ENCODE measurements around the gene RAC3.

Gene RAC3

GRCh38 chr17:82015311-82015971 lies 16.0 kb upstream of the RAC3 start:
- Histone ChIP-seq H3K4me3 (ENCODE audit: extremely low read depth, insufficient read depth, low read length, poor library complexity, severe bottlenecking) (no peak overlapping the region), H3K9me3 (ENCODE audit: control insufficient read depth, low read length) (no peaks in the 10 kb centered on the region), H3K36me3 (ENCODE audit: control insufficient read depth, insufficient read depth, low read length) (peaks cover 12% of the 10 kb centered on the region), H3K27ac (ENCODE audit: low read depth, low read length, severe bottlenecking) (no peak overlapping the region), H3K4me1 (ENCODE audit: control insufficient read depth, insufficient read depth, low read length, poor library complexity, severe bottlenecking) (peaks cover 19% of the 10 kb centered on the region)
- WGBS, 2 experiments (ENCODE audit: insufficient coverage in 2 of 2), result 81 to 86% methylated on average over 17 to 23 of the region's 24 CpGs

GRCh38 chr17:82016061-82016874 lies 15.2 kb upstream of the RAC3 start:
- H3K4me1 ChIP-seq (ENCODE audit: control insufficient read depth, insufficient read depth, low read length, poor library complexity, severe bottlenecking), result peaks cover 19% of the 10 kb centered on the region
- 91 to 92% methylated on average over 12 to 25 of the region's 28 CpGs for WGBS, 2 experiments (ENCODE audit: insufficient coverage in 2 of 2)
- H3K27ac ChIP-seq (ENCODE audit: low read depth, low read length, severe bottlenecking), result no peak overlapping the region
- peaks cover 12% of the 10 kb centered on the region for H3K36me3 ChIP-seq (ENCODE audit: control insufficient read depth, insufficient read depth, low read length)
- H3K9me3 ChIP-seq (ENCODE audit: control insufficient read depth, low read length), result no peaks in the 10 kb centered on the region
- H3K4me3 ChIP-seq (ENCODE audit: extremely low read depth, insufficient read depth, low read length, poor library complexity, severe bottlenecking), result no peak overlapping the region

DNA sequence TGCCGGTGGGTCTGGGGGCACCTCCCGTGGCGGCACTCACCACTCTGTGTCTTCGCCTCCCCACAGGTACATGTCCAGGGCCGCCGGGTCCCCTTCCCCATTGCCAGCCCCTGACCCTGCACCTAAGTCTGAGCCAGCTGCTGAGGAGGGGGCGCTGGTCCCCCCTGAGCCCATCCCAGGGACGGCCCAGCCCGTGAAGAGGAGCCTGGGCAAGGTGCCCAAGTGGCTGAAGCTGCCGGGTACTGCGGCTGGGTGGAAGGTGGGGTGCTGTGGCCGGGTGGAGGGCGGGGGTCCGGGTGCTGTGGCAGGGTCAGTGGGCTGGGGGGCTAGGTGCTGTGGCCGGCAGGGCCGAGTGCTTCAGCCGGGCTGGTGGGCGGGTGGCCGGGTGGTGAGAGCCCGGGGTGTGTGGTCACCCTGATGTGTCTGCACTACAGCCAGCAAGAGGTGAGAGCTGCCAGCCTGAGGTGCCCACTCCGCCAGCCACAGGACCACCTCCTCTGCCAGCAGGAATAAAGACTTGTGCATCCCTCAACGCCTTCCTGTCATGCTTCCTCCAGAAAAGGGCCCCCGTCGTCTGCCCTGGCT lies 14.5 kb upstream of the RAC3 start:
- Histone ChIP-seq H3K4me3 (ENCODE audit: extremely low read depth, insufficient read depth, low read length, poor library complexity, severe bottlenecking) (no peak overlapping the region), H3K9me3 (ENCODE audit: control insufficient read depth, low read length) (no peaks in the 10 kb centered on the region), H3K4me1 (ENCODE audit: control insufficient read depth, insufficient read depth, low read length, poor library complexity, severe bottlenecking) (peaks cover 19% of the 10 kb centered on the region), H3K27ac (ENCODE audit: low read depth, low read length, severe bottlenecking) (no peak overlapping the region), H3K36me3 (ENCODE audit: control insufficient read depth, insufficient read depth, low read length) (peaks cover 10% of the 10 kb centered on the region)
- WGBS, 2 experiments (ENCODE audit: insufficient coverage in 2 of 2), result 96% methylated on average over 21 to 23 of the region's 24 CpGs

DNA sequence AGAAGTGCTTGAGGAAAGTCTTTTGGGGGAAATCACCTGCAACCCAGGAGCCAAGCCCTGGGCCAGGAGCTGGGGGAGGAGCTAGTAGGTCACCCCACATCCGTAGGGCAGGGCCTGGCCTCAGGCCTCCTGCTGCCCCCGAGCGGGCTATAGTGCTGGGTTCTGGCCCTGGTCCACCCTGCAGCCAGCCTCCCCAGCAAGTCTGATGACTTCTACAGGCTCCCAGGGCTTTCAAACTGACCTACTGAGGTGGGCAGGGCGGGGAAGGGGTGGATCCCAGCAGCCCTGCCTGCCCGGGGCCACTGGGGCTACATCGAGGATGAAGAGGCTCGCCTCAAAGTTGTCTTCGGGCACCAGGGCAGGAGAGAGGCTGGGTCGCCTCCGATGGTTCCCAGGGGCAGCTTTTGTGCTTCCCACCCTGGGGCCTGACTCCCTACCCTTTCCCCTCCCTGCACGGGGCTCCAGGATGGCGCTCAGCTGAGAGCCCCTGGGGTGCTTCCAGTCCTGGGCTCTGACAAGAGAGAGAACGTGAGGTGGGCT lies 13.8 kb upstream of the RAC3 start:
- no peak overlapping the region for H3K4me3 ChIP-seq (ENCODE audit: extremely low read depth, insufficient read depth, low read length, poor library complexity, severe bottlenecking)
- peaks cover 12% of the 10 kb centered on the region for H3K4me1 ChIP-seq (ENCODE audit: control insufficient read depth, insufficient read depth, low read length, poor library complexity, severe bottlenecking)
- H3K27ac ChIP-seq (ENCODE audit: low read depth, low read length, severe bottlenecking), result no peak overlapping the region
- H3K36me3 ChIP-seq (ENCODE audit: control insufficient read depth, insufficient read depth, low read length), result peaks cover 9% of the 10 kb centered on the region
- no peaks in the 10 kb centered on the region for H3K9me3 ChIP-seq (ENCODE audit: control insufficient read depth, low read length)
- WGBS, 2 experiments (ENCODE audit: insufficient coverage in 2 of 2), result 88 to 91% methylated on average over 8 to 9 of the region's 13 CpGs

DNA sequence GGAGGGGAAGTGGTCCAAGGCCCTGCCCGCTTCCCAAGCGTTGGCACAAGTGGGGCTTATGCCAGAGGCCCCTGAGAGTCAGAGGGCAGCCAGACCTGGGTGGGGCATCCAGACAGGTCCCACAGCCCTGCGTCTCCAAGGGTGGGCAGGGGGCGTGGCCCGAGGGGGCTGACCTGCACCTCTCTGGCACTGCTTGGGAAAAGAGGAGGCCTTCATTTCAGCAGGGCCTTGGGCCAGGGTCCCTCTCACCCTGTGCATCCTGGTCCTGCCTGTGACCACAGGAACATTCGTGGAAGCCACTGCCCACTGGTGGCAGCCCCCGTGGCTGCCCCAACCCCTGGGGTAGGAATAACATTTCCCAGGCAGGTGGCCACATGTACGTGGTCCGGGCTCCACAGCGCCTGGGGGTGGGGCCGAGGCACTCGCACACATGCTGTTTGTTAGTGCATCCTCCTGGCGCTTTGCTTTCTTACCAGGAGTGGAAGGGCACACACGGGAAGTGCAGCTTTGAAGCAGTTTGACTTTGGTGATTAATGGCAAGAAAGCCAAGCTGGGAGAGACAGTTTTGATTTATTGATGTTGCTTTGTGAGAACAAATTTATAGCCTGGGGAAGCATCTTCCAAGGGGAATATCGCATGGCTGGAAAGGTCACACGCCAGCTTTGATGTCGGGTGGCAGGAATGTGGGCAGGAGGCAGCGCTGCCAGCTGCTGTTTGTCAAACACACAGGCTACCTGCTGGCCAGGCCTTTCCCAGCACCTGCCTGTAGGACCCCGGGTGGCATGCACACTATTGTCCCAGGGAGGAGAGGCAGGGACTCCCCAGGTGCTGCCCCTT lies 13.1 kb upstream of the RAC3 start:
- Histone ChIP-seq H3K27ac (ENCODE audit: low read depth, low read length, severe bottlenecking) (no peak overlapping the region), H3K4me1 (ENCODE audit: control insufficient read depth, insufficient read depth, low read length, poor library complexity, severe bottlenecking) (peaks cover 5% of the 10 kb centered on the region), H3K9me3 (ENCODE audit: control insufficient read depth, low read length) (no peaks in the 10 kb centered on the region), H3K4me3 (ENCODE audit: extremely low read depth, insufficient read depth, low read length, poor library complexity, severe bottlenecking) (no peak overlapping the region), H3K36me3 (ENCODE audit: control insufficient read depth, insufficient read depth, low read length) (peaks cover 9% of the 10 kb centered on the region)
- WGBS, 2 experiments (ENCODE audit: insufficient coverage in 2 of 2), result 91 to 95% methylated on average over 18 to 19 of the region's 19 CpGs

GRCh38 chr17:82018989-82019689 lies 12.3 kb upstream of the RAC3 start:
- Histone ChIP-seq H3K9me3 (ENCODE audit: control insufficient read depth, low read length) (no peaks in the 10 kb centered on the region), H3K4me3 (ENCODE audit: extremely low read depth, insufficient read depth, low read length, poor library complexity, severe bottlenecking) (no peak overlapping the region), H3K4me1 (ENCODE audit: control insufficient read depth, insufficient read depth, low read length, poor library complexity, severe bottlenecking) (peaks cover 5% of the 10 kb centered on the region), H3K36me3 (ENCODE audit: control insufficient read depth, insufficient read depth, low read length) (peaks cover 9% of the 10 kb centered on the region), H3K27ac (ENCODE audit: low read depth, low read length, severe bottlenecking) (no peak overlapping the region)
- 97% methylated on average over 28 to 32 of the region's 33 CpGs for WGBS, 2 experiments (ENCODE audit: insufficient coverage in 2 of 2)

GRCh38 chr17:82019690-82020571 lies 11.5 kb upstream of the RAC3 start:
- no peak overlapping the region for H3K27ac ChIP-seq (ENCODE audit: low read depth, low read length, severe bottlenecking)
- 74 to 78% methylated on average over 21 to 30 of the region's 34 CpGs for WGBS, 2 experiments (ENCODE audit: insufficient coverage in 2 of 2)
- H3K36me3 ChIP-seq (ENCODE audit: control insufficient read depth, insufficient read depth, low read length), result peaks cover 9% of the 10 kb centered on the region
- H3K9me3 ChIP-seq (ENCODE audit: control insufficient read depth, low read length), result no peaks in the 10 kb centered on the region
- H3K4me1 ChIP-seq (ENCODE audit: control insufficient read depth, insufficient read depth, low read length, poor library complexity, severe bottlenecking), result peaks cover 6% of the 10 kb centered on the region
- H3K4me3 ChIP-seq (ENCODE audit: extremely low read depth, insufficient read depth, low read length, poor library complexity, severe bottlenecking), result no peak overlapping the region

DNA sequence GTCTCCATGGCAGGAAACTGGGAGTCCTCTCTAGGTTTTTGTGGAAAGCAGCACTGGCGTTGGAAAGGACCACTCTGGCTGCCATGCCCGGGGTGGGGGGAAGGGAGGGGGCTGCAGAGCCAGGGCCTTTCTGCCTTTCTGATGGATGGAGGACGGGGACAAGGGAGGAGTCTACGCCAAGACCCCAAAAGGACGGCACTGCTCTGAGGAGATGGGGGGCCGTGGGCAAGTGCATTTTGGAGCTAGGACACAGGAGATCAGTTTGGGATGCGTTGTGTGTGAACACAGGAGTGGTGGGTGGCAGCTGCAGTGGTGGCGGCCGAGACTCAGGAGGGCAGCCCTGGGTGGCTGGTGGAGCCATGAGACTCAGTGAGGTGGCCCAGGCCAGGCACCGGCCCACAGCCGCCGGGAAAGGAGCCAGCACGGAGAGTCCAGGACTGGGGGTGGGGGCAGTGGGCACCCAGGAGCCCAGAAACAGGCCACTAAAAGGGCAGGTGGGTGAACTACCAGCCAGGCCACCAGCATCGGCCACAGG lies 10.8 kb upstream of the RAC3 start:
- Histone ChIP-seq H3K4me1 (ENCODE audit: control insufficient read depth, insufficient read depth, low read length, poor library complexity, severe bottlenecking) (peaks cover 6% of the 10 kb centered on the region), H3K27ac (ENCODE audit: low read depth, low read length, severe bottlenecking) (no peak overlapping the region), H3K36me3 (ENCODE audit: control insufficient read depth, insufficient read depth, low read length) (peaks cover 9% of the 10 kb centered on the region), H3K4me3 (ENCODE audit: extremely low read depth, insufficient read depth, low read length, poor library complexity, severe bottlenecking) (no peak overlapping the region), H3K9me3 (ENCODE audit: control insufficient read depth, low read length) (no peaks in the 10 kb centered on the region)
- 93 to 94% methylated on average over 11 to 14 of the region's 14 CpGs for WGBS, 2 experiments (ENCODE audit: insufficient coverage in 2 of 2)

All from mesodermal cell (in vitro differentiated cells).